Stimulated activated CD4-positive, alpha-beta T cell treated with anti-CD3 and anti-CD28 coated beads, TNF-alpha, amount 100 ng/mL, for 24 hours (primary cell): ENCODE results near the gene CKS1B.
A peak's percentile ranks its signal among the peaks of the same experiment; 100 is the strongest.

ENCODE experiments used
- DNase-seq, 3 experiments: peaks; one replicate each; pipeline ENCODE4 v3.0.0-alpha.2; 2020; ENCODE audit warnings: low read depth in 3 of 3

The CKS1B gene

DNA sequence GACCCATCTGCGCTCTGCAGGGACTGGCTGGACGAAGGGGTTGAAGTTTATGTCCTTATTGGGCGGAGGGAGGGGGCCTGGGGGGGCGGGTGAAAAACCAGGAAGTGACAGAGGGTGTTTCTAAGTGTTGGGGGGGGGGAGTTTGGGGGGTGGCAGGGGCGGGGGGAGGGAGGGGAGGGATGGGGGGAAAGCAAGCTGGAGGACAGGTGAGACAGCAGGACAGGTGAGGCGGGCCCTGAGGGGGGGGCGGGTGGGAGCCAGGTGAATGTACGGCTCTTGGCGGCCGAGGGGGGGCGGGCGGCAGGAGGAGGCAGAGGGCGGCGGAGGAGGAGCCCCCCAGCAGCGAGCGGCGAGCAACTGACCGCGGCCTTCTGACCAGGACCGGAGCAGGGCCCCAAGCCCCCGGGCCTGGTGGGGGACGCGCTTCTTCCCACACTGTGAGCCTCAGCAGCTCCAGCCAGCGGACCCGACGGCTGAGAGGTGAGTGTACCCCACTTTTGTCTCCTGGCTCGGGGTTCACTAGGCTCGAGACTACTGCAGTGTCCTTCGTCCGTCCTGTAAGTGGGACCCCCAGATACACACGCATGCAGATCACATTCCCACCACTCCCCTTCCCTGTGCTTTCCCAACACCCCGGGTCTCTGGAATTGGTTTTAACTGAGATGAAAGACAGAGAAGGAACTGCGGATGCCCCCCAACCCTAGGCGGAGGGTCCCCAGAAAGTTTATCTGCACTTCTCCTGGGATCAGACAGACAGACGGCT, 28.2 kb downstream of the CKS1B start, which contains the start of gene ZBTB7B:
TSS of gene ZBTB7B (plus strand) at position 339 of the 763 bp plus-strand sequence. CDS start 11,859 bp downstream, outside the sequence.
- no peak for DNase-seq

GRCh38 chr1:155003227-155003765, 28.8 kb downstream of the CKS1B start:
- no peak for DNase-seq

GRCh38 chr1:155003766-155004351, 29.4 kb downstream of the CKS1B start:
- no peak for DNase-seq

DNA sequence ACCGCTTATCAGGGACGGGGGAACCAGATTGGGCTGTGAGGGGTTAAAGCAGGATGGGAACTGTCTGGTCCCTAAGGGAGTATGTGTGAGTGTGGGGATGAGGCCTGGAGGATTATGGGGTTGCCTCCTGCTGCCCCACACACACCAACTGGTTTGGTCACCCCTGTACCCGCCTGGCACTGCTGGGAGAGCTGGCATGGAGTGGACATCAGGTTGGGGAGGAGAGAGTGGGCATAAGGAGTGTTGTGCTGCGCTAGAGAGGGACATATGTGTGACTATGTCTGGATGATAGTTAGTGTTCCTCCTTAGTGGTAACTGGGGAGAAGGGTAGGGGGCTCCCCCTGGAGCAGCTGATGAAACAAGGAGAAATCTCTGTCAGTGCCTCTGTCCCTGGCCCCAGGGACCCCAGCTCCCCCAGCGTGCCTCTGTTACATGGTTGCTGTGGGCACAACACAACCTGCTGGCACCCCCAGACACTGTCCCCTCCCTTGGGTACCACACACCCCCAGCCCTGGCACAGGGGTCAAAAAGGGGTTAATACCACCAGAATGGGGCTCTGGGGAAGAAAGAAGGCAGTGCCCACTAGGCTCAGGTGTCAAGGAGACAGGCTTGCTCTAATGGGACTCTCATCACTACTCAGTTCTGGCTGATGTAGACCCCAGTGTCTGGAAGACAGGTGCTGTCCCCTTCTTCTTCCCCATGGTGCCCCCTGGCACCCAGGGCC, 30.0 kb downstream of the CKS1B start:
- no peak for DNase-seq

DNA sequence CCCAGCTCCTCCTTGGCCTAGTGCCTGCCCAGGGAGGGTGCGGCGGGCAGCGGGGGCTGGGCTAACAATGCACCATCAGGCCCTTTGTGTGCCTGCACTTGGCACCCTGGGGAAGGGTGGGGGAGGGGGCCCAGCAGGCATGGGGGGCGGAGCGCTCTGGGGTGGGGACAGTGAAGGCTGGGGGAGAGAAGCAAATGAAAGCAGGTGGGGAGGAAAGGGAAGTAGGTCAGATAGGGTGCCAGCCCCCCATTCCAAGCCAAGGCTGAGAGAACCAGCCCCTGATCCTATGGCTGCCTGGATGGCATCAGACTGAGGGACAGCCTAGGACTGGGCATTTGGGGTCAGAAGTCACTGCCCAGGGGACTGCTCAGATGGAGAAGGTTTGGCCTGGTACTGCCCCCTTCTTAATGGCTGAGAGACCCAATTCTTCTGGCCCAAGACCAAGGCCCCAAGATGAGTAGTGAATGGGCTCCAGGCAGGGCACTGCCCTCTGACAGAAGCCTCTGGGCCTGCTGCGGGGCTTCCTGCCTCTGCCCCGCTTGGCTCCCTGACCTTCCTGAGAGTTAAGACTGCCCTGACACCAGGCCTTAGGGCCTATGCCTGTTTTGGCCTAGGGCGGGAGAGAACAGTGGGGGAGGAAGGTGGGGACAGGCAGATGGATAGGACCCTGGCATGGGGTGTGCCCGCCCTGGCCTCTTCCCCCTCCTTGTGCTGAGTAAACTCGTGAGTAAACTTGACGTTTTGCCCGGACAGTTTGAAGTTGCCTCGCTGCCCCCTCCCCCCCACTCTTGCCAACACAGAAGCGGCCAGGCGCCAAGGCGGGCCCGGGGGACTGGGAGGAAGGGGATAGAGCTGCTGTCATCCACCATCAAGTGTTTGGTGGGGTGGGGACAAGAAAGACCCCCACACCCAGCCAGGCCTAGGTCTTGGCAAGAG, 30.9 kb downstream of the CKS1B start:
- no peak for DNase-seq

DNA sequence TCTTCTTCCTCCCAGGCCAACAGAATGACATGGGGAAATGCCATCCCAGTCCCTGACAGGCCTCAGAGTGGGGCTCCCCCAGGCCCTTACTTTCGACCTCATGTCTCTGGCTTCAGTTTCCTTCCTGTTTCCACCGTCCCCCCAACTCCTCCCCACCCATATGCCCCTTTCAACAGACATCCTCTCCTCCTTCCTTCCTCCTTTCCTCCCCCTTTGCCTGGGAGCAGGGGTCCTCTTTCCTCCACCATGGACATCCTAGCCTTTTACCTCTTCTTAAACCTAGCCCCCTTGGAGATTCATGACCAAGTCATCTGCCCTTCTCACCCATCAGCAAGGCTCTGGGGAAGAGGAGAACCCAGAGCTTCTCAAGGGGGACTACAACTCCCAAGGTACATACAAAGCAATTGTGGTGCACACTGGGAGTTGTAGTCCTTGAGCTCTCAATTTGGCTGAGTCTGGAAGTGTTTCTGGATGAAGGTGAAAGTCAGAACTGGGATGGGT, 32.2 kb downstream of the CKS1B start:
- peak in 1 of 3 experiments; percentile 47 for DNase-seq

GRCh38 chr1:155007251-155007828, 32.9 kb downstream of the CKS1B start:
- DNase-seq, result no peak

GRCh38 chr1:155008015-155008941, 33.8 kb downstream of the CKS1B start:
- DNase-seq, result peak in 1 of 3 experiments; percentile 90

- DNase-seq, result peak in 1 of 3 experiments; percentile 49
Observed at GRCh38 chr1:155009221-155009711, 34.8 kb downstream of the CKS1B start.

GRCh38 chr1:155009742-155010141, 35.3 kb downstream of the CKS1B start:
- no peak for DNase-seq

GRCh38 chr1:155010211-155010918, 35.9 kb downstream of the CKS1B start:
- peak in 1 of 3 experiments; percentile 49 for DNase-seq

- DNase-seq, result no peak
Observed at GRCh38 chr1:155011004-155011416, 36.5 kb downstream of the CKS1B start.

DNA sequence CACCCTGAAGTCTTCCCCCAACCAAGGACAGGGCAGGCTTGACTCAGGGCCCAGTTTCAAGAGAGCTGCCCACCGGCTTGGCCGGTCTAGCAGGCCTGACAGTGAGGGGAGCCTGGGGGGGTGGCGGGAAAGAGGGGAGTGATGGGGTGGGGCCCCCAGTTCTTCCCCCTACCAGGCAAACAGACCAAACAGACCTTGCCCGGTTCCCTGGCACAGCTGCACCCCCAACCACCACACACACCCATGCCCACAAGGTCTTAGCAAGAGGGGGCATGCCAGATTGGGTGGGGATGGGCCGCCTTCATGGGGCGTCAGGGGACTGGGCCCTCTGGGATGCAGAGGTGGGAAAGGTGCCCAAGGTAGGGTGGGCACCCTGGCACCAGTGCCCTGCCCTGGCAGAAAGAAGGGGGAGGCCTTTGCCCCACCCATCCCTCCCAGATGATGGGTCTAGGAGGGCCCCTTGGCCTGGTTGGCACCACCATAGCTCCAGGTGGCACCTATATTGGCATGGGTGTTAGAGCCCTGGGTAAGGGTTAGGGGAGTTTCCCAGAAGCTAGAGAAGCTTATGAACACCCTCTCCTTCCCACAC, 37.0 kb downstream of the CKS1B start:
- no peak for DNase-seq

GRCh38 chr1:155012026-155012546, 37.6 kb downstream of the CKS1B start:
- DNase-seq, result peak in 1 of 3 experiments; percentile 47

- no peak for DNase-seq
Observed at GRCh38 chr1:155012776-155013602, 38.5 kb downstream of the CKS1B start.

GRCh38 chr1:155013632-155014031, 39.2 kb downstream of the CKS1B start:
- DNase-seq, result no peak
